NCI-H2081 (cell line): Measurements from ENCODE around the gene KCNG1.

ENCODE experiments used
- DNase-seq, 2 experiments: peaks; one replicate each; lab custom pipeline; 2025; lab: John Stamatoyannopoulos, UW

The KCNG1 gene

DNA sequence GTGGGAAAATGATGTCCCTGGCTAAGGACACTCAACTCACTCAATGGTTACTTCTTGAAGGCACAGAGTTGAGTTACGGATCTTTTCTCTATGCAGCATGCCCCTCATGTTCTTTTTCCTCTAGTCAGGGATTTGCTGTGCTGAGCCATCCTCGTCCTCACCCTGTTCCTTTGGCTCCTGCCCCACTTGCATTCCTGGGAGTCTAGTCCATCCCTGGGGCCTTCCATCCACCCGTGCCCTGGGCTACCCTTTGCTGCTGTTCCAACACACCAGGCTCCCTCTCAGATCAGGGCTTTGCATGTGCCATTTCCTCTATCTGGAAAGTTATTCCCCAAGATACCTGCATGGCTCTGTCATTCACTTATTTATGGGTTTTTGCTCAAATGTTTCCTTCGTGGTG is 13.3 kb upstream of the KCNG1 start:
- no peak for DNase-seq

DNA sequence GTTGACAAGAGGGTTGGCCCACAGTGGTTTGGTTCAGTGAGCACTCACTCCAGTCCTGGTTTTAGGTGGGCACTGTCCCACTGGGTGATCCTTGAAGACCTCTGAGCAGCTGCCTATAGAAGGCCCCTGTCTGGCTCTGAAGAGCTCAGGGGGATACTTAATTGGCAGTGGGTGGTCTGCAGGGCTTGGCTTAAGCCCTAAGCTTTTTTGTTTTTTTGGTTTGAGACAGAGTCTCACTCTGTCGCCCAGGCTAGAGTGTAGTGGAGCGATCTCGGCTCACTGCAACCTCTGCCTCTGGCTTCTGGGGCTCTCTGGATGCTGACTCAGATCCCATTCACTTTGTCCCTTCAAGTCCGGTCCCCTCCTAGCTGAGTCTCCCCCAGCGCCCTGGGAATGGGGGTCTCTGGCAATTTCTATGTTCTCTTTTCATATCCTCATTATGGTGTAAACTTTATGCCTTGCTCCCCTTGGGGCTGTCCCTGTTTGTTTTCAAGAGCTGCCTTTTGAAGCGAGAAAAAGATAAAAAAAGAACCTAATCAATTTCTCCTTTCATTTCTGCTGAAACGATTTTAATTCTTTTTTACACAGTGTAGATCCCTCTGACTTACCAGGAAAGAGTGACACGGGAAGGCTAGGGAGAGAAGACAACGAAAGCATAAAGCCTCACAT is 12.2 kb upstream of the KCNG1 start:
- DNase-seq: no peak

DNA sequence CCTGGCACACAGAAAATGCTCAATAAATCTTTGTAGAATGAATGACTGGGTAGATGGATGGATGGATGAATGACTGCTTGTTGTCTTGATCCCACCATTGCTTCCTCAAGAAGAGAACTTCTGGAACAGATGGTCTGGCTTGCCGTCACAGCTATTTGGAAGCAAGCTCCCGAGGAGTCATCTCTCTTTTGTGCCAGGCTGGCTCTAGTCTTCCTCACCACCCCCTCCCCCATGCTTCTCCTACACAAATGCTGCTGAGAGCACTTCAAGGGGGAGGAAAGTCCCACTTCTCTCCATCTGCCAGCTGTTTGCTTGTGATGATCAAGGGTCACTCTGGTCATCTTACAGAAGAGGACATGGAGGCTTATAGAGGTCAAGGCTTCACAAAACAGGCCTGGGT is 11.6 kb upstream of the KCNG1 start:
- no peak for DNase-seq

DNA sequence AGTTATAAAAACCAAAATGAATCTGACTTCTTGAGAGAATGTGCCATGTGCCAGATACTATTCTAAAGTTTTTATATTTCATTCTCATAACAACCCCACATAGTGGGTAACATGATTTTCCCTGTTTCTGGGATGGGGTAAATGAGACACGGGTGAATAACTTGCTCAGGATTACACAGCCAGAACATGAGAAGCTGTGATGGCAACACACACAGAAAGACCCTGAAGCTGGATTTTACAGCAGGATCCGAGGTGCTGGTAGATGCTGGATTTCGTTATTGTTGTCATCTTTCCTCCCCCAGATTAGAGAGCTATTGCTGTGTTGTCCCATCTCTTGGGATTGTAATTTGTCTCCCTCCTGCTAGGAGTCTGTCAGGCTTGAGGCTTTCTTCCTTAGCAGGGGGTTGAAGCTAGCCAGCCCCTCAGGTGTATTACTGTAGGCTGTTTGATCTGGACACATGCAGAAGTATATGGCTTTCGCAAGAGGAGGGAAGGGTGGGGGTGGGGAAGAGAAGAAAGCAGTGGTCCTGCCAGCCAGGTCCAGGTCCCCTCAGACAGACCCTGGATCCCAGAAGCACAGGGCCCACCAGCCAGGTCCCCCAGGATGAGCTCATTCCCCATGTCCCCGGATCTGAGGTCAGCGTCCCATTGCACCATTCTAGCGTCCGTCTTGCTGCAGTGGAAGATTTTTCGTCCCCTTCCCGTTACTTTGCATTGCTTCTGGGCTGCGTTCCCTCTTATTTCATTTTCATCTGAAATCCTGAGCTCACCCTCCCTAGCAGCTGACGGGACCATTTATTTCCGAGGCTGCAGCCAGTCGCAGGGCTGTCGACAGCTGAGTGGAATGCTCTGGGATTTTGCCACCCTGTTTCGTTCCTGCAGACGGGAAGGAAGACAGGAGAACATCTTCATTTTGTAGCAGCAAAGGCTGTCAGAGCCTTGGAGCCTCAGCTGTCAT is 7.3 kb upstream of the KCNG1 start:
- no peak for DNase-seq

DNA sequence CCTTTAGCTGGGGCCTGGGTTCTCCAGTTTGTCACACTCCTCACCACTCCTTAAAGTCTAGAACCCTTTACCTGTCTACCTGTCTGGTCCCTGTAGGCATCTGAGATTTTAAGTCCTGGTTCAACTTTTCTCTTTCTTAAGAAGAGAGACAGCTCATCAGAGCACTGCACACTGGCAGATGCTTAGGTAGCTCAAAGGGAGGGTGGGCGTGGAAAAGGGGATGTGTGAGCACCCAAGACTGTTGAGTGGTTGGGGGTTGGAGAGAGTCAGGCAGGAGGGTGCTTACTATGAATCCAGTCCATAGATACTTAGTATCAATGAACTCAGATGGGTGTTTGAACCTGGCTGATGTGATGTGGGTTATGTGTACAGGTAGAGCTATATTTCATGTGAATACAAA is 6.6 kb upstream of the KCNG1 start:
- no peak for DNase-seq

DNA sequence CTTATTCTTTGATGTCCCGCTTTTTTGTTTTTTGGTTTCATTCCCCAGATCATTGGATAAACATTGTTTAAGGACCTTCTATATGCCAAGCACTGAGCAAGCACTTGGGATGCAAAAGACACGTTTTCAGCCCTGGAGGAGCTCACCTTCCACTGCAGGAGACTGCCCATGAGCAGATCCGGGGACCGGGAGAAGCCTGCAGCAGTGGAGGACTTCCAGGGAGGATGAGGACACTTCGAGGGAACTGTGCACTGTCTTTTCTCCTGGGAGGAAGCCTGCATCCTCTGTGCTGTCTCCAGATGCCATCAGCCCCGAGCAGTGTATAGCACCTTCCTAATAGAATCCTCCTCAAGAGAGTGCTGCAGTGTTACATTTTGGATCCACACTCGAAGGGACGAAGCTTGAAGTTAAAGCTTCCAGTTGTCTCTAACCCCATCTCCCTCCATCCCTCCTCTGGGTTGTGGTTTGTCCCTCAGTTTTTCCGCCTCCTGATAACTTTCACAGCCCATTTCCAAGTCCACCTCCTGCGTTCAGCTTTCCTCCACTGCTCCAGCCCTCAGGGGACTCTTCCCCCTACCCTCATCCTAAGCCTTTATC is 5.8 kb upstream of the KCNG1 start:
- DNase-seq: no peak

DNA sequence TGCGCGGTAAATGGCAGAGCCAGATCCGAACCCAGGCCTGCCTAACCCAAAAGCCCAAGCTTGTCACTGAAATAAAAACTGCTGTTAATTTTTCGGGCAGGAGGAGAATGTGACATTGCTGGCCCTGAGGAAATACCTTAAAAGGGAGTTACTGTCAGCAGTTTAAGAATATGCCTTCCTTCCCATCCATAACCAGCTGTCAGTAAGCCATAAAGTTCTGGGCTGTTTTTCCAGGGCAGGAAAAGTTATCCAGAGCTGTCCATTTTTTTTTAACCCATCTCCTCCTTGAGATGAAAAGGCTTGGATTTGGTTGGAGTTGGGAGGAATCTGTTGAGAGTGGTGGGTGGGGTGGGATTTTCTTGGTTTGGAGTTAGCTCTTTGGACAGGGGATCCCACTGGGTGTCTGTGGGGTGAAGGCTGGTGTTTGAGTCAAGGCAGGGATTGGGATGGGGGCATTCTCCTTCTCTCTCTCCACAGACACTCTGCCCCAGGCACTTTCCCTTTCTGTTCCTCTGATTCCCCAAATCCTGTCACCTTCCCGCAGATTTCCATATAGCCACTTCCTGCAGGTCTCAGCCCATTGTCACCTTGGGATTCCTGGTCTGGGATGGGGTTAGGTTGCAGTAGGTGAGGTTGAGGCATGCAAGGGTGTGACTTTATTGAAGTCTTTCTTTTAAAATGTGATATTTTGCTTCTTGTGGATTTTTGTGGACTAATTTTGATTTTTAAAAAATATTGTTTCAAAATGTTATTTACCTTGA is 4.3 kb upstream of the KCNG1 start:
- no peak for DNase-seq

DNA sequence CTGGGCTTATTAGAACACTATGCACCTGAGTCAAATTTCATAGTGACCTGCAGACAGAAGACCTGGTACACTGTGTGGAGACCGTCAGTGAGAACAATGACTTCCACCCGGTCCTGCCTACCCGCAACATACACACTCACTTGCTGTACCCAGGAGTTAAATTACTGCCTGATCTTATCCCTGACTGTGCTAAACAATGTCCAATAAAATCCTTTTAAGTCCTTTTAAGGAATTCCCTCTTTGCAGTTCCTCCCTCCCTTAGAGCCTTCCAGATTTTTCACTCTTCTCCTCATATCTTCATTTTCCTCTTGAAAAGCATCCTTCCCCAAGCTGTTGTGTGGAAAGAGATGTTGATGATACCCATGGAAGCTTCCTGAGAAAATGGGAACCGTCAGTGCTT is 3.4 kb upstream of the KCNG1 start:
- DNase-seq: no peak

DNA sequence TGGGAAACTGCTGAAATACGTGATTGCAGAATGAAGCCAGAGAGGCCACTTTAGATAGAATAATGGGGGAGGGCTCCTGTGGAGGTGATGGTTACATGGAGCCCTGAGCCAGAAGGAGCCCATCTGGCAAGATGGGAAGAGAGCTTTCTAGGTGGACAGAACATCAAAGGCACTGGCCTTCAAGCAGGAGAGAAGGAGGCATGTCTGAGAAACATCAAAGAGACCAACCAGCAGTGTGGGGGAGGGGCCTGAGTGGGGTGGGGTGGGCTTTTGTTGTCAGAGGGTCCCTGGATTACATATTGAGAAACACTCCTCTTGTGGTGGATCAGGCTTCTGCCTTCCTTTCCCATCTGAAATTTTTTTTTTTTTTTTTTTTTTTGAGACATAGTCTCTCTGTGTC is 1.9 kb upstream of the KCNG1 start:
- DNase-seq: no peak

DNA sequence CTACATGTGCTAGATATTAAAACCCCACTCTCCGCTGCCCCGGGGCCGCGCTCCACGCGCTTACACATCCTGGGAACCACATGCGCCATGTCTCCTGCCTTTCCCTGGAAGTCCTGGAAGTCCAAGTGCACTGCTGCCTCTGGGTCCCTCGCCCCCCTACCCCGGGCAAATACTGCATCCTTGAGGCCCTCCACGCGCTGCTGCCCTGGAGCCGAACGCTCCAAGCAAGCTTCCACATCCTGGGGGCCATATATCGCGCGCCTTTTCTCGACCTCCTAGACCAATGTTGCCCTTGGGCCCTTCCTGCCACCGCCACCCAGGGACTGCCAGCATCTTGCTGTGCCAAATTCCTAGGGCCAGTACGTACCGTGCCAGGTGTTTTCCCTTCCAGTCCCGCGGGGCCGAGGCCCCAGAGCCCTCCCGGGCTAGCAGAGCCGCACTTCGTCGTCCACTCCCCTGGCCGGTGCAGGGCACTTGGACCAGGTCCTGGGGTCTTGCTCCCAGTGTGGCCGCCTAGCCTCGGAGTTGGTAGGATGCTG is 779 bp upstream of the KCNG1 start:
- no peak for DNase-seq

DNA sequence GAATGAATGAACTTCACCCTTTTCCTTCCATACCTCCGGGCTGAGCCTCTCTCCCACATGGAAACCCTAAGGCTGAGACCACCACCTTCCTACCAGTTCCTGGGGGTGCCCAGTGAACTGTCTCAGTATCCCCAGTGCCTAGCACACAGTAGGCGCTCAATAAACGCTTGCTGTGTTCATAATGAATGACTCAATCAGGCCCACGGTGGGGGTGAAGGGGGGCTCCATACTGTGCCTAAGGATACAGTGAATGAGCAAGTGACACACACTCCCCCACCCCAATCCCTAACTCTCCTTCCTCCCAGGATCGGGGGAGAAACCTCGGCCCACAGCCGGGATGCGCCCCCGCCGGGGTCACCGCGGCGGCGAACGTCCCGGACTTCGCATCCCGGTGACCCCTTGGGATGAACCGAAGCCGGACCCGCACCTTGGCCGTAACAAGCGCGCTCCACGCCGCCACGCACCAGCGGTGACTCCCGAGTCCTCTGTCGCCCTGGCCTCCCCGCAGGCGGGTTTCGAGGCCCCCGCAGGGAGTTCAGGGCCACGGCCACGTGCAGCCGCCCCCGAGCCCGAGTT is 592 bp downstream of the KCNG1 start:
- DNase-seq: no peak

DNA sequence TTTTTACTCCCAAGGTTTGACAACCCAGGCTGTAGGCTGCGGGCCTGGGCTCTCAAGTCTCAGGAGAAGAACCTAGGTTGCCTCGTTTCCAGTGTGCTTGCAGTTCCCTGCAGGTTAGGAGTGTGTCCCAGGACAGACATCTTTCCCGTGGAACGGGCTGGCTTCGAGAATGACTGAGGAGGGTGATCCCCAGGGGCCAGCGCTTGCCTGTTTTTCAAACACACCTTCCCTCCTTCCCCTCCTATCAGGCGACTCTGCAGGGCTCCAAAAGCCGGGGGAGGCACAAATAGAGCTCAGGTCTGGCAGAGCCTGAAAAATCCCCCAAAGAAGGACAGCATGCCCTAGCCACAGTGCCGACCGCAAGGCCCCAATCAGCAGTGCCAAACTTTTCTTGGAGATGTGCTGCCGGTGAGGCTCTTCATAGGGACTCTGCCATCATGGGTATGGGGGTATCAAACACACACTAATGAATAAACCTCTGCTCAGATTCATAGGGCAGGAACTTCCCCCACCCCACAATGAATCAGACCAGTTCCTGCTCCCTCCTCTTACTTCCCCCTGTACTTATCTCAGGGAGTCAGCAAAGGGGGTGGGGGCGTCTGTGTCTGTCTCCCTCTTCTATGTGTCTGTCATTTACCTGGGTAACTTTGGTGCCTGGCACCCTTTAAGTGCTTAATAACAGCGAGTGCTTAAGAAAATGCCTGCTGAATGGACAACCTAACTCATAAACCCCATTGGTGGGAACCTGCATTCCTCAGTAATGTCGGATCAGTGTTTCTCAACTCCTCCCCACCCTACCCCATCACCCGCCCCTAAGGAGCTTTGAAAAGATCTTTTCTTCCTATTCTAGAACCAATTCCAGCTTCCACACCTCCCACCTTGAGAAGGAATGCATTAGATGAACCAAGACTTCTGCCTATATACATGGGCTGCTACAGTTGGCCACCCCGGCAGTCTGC is 1.6 kb downstream of the KCNG1 start:
- DNase-seq: no peak

DNA sequence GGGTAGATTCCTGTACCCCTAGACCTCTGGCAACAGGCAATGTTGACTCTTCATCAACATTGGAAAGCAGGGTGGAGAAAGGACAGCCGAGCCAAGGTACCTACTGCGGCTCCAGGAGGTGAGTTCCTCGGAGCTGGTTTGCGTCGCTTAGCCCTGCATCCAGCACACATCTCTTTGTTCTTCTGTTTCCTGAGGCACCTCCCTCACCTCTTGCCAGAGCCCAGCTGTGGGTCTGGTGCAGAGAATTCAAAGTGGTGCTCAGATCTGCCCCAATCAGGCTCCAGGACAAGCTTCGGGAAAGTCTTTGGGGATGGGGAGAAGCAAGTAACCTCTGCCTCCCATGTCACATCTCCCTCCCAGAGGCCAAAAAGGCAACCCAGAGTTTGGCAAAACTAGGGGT is 2.2 kb downstream of the KCNG1 start:
- no peak for DNase-seq

DNA sequence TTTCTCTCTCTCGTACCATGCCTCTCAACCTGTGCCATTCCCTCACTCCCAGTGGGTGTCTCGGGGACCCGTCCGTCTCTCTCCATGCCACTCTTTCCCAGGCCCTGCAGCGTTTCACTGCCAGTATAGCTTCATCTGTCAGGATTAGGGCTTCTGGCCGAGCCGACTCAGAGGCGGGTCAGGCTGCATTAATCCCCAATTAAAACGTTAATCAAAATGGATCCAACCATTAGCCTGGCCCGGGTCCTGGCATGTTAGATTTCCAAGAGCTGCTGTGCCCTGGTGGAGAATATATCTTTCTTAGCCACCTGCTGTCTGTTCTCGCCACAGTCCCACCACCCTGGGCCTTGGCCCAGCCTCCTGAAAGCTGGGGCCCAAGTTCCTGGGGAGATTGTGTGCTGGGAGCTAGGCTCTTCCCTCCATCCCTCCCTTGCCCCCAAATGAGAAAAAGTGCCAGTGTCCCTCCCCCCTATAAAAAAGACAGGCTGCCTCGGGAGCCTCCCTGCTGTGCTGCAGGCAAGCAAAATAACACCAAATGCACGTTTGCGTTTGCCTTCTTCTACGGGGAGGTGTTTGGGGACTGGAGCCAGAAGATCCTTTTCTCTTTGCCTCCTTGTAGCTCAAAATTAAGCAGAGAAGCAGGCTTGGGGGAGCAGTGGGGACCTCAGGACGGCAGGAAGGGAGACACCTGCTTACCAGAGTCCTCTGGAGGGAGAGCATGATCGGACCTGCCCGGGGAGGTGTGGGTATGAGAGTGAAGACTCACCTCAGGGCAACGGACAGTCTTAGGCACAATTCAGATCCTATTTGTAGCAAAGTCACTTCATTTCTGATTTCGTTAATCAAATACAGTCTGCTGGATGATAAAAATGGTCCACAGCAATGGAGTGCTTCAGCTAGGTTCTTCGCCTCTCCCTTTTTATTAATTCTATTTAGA is 3.0 kb downstream of the KCNG1 start:
- no peak for DNase-seq

DNA sequence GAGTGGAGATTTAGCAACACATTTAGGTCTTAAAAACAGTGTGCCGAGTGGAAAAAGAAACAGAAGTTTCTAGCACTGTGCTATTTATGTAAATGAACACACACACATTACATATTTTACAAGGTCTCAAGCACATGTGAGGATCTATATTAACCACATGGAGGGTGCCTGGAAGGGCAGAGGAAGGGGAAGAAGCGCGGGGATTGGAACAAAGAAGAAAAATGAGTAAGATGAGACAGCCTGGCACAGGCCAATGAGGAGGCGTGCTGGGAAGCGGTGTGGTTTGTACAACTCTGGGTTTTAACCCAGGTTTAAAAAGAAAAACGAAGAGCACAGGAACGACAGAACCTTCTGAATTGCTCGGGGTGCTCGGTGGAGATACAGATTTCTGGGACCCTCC is 5.7 kb downstream of the KCNG1 start:
- DNase-seq: no peak

DNA sequence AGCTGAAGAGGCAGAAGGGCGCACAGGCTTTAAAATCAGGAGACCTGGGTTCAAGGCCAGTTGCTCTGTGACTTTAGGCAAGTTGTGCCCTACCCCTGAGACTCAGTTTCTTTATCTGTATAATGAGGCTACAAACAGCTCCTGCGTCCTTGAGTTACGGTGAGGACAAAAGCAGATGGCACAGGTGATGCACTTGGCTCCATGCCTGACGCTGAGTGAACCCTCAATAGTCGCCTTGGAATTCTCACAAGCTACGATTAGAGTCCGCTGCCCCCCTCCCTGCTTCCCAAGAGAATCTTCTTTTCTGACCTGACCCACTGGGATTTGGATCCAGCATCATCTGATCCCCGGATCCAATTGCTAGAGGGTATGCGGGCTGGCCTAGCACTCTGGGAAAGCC is 6.4 kb downstream of the KCNG1 start:
- DNase-seq: no peak

DNA sequence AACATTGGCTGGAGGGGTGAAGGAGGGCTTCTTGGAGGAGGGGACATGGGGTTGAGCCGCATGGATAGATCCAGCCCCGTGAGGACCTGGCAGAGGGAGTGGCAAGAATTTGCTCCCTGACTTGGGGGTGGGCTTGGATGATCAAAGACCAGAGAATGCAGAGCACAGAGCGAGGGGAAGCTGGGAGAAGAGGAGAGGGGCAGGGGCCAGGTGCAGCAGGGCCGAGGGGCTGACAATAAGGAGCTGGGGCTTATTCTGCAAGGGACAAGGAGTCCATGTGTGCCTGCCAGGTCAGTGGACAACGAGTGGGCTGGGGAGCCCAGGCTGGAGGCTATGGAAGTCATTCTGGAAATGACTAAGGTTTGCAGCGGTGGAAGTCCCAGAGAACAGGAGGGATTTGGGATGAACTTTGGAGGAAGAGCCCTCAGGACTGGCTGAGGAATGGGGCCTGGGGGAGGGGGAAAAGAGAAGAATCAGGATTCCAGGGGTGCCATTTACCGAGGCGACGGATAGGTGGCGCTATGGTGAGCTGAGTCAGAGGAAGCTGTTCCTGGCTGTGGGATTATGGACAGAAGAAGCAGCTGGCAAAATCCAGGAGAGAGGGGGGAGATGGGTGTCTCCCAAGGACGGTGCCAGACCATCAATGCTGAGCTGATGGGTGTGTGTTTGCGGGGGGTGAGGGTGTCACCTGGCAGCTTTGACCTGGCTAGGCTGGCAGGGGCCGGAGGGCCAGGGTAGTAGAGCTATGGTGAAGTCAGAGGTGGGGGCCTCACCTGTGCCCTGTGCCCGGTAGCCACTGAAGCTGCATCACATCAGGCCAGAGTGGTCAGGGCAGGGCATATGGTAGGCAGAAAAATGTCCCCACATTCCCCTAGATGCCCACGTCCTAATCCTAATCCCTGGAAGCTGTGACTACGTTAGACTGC is 7.8 kb downstream of the KCNG1 start:
- DNase-seq: peak; percentile 54 to 69
